MM.1S (cell line): Measurements from ENCODE around the gene FHIP2A.

ENCODE experiments used
- DNase-seq: peaks from one replicate; pipeline ENCODE4 v3.0.0-alpha.2; 2015
- H2AFZ ChIP-seq: fragments of 300-600 bp; sonication (generic); 2 replicates; pipeline ENCODE4 v1.6.0; 2016; ENCODE audit warnings: antibody characterized with exemption, low read length
- H3F3A ChIP-seq: fragments of 300-600 bp; sonication (generic); 2 replicates; pipeline ENCODE4 v1.6.1; 2016; ENCODE audit warnings: mild to moderate bottlenecking, antibody characterized with exemption, low read length, moderate library complexity, mixed read lengths; ENCODE audit not compliant: insufficient read depth
- H3K27ac ChIP-seq: fragments of 300-600 bp; sonication (generic); 2 replicates; pipeline ENCODE4 v1.5.1; 2016; ENCODE audit warnings: mild to moderate bottlenecking, low read length
- H3K27me3 ChIP-seq: fragments of 300-600 bp; sonication (generic); replicated peaks from 2 replicates; pipeline ENCODE4 v1.6.0; 2016; ENCODE audit warnings: low read length; ENCODE audit not compliant: insufficient read depth
- H3K36me3 ChIP-seq: fragments of 300-600 bp; sonication (generic); replicated peaks from 2 replicates; pipeline ENCODE4 v1.6.1; 2016; ENCODE audit warnings: mild to moderate bottlenecking, low read length, mixed read lengths; ENCODE audit not compliant: insufficient read depth
- H3K4me1 ChIP-seq: fragments of 300-600 bp; sonication (generic); 2 replicates; pipeline ENCODE4 v1.6.1; 2016; ENCODE audit warnings: low read length, mixed read lengths
- H3K4me2 ChIP-seq: fragments of 300-600 bp; sonication (generic); 2 replicates; pipeline ENCODE4 v1.6.0; 2016; ENCODE audit warnings: low read depth, low read length
- H3K4me3 ChIP-seq: fragments of 300-600 bp; sonication (generic); 2 replicates; pipeline ENCODE4 v1.5.1; 2016; ENCODE audit warnings: low read length, mixed read lengths
- H3K79me2 ChIP-seq: fragments of 300-600 bp; sonication (generic); 2 replicates; pipeline ENCODE4 v1.6.1; 2016; ENCODE audit warnings: mixed run types, low read length, mixed read lengths
- H3K9ac ChIP-seq: fragments of 300-600 bp; sonication (generic); 2 replicates; pipeline ENCODE4 v1.6.1; 2016; ENCODE audit warnings: low read length, mixed read lengths
- H3K9me2 ChIP-seq: fragments of 300-600 bp; sonication (generic); replicated peaks from 2 replicates; pipeline ENCODE4 v1.6.1; 2016; ENCODE audit warnings: mild to moderate bottlenecking, low read length, mixed read lengths; ENCODE audit not compliant: insufficient read depth
- H3K9me3 ChIP-seq: fragments of 300-600 bp; sonication (generic); replicated peaks from 2 replicates; pipeline ENCODE4 v1.6.1; 2016; ENCODE audit warnings: mild to moderate bottlenecking, low read length, mixed read lengths; ENCODE audit not compliant: insufficient read depth
- H4K20me1 ChIP-seq: fragments of 300-600 bp; sonication (generic); 2 replicates; pipeline ENCODE4 v1.6.1; 2016; ENCODE audit warnings: mild to moderate bottlenecking, low read length, moderate library complexity, mixed read lengths; ENCODE audit not compliant: insufficient read depth
- CTCF ChIP-seq: fragments of 300-600 bp; sonication (generic); IDR thresholded peaks from 2 replicates; pipeline ENCODE4 v1.5.1; 2016; ENCODE audit warnings: antibody characterized with exemption, low read length, mixed read lengths
- EZH2 ChIP-seq: fragments of 300-600 bp; sonication (generic); optimal IDR thresholded peaks from 2 replicates; pipeline ENCODE3; 2017; ENCODE audit warnings: low read depth, mild to moderate bottlenecking, antibody characterized with exemption, low read length, mixed read lengths
- EZH2phosphoT487 ChIP-seq: fragments of 300-600 bp; sonication (generic); IDR thresholded peaks from 2 replicates; pipeline ENCODE4 v1.6.1; 2018; ENCODE audit warnings: antibody characterized with exemption, low read length

Gene FHIP2A

DNA sequence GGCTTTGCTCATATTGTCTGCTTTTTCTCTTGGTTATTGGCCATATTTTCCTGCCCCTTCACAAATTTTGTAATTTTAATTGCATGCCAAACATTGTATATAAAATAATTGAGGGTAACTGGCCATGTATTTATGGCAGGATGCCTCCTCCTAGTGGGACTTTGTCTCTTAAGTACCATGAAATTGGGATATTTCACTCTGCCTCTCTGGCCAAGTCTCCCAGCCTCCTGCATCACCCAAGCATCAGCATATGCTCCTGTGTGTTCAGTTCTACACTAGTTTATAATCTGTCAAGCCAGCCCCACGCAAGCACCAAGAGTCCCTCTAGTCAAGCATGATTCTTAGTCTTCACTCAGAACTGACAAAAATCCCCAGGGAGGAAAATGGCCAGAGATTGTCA is 44.2 kb upstream of the FHIP2A start:
- Histone ChIP-seq H3K4me2 (no peak overlapping the region), H3K4me3 (no peak overlapping the region), H3K9me2 (no peaks in the 10 kb centered on the region), H3F3A (no peaks in the 10 kb centered on the region), H4K20me1 (no peaks in the 10 kb centered on the region), H2AFZ (no peak overlapping the region), H3K36me3 (no peaks in the 10 kb centered on the region), H3K9me3 (no peaks in the 10 kb centered on the region), H3K27me3 (no peaks in the 10 kb centered on the region), H3K4me1 (no peaks in the 10 kb centered on the region), H3K27ac (no peak overlapping the region), H3K79me2 (no peaks in the 10 kb centered on the region), H3K9ac (no peak overlapping the region)
- DNase-seq, result no peak
- no peak for TF ChIP-seq EZH2
- no peak for TF ChIP-seq CTCF
- no peak for TF ChIP-seq EZH2phosphoT487

GRCh38 chr10:114779803-114780576 is 41.6 kb upstream of the FHIP2A start:
- Histone ChIP-seq H3F3A (no peaks in the 10 kb centered on the region), H2AFZ (no peak overlapping the region), H3K4me3 (no peak overlapping the region), H3K79me2 (no peaks in the 10 kb centered on the region), H3K9ac (no peak overlapping the region), H3K9me3 (no peaks in the 10 kb centered on the region), H3K4me2 (no peak overlapping the region), H3K27ac (no peak overlapping the region), H3K36me3 (no peaks in the 10 kb centered on the region), H4K20me1 (no peaks in the 10 kb centered on the region), H3K27me3 (no peaks in the 10 kb centered on the region), H3K4me1 (no peaks in the 10 kb centered on the region), H3K9me2 (no peaks in the 10 kb centered on the region)
- no peak for DNase-seq
- no peak for TF ChIP-seq EZH2
- TF ChIP-seq CTCF, result no peak
- no peak for TF ChIP-seq EZH2phosphoT487

GRCh38 chr10:114780577-114781184 is 40.9 kb upstream of the FHIP2A start:
- Histone ChIP-seq H3K36me3 (no peaks in the 10 kb centered on the region), H3K9me2 (no peaks in the 10 kb centered on the region), H3K27ac (no peak overlapping the region), H3K4me2 (no peak overlapping the region), H3K4me3 (no peak overlapping the region), H3K27me3 (no peaks in the 10 kb centered on the region), H4K20me1 (no peaks in the 10 kb centered on the region), H3K9ac (no peak overlapping the region), H2AFZ (no peak overlapping the region), H3K4me1 (no peaks in the 10 kb centered on the region), H3K9me3 (no peaks in the 10 kb centered on the region), H3F3A (no peaks in the 10 kb centered on the region), H3K79me2 (no peaks in the 10 kb centered on the region)
- no peak for TF ChIP-seq EZH2
- TF ChIP-seq CTCF, result no peak
- TF ChIP-seq EZH2phosphoT487, result no peak
- DNase-seq, result no peak
